ENCODE results near the gene GASK1A.

DNA sequence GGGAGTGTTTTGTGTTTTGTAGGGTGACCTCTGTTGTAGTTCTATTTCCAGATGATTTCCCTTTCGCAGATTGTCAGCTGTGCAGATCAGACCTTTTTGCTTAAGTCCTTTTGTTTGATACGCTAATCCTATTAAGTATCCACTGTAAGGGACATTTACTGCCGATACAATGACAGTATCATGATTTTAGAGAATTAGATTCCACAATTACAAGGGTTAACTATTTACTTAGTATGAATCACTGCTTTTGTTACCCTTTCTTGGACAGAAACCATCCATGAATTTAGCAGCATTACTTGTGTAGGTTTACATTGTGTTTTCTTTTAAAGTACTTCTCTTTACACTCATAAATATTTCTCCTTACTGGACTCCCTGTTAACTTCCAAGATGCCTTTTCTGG, 41.8 kb upstream of the GASK1A start:
- TF ChIP-seq, protein P1, sequence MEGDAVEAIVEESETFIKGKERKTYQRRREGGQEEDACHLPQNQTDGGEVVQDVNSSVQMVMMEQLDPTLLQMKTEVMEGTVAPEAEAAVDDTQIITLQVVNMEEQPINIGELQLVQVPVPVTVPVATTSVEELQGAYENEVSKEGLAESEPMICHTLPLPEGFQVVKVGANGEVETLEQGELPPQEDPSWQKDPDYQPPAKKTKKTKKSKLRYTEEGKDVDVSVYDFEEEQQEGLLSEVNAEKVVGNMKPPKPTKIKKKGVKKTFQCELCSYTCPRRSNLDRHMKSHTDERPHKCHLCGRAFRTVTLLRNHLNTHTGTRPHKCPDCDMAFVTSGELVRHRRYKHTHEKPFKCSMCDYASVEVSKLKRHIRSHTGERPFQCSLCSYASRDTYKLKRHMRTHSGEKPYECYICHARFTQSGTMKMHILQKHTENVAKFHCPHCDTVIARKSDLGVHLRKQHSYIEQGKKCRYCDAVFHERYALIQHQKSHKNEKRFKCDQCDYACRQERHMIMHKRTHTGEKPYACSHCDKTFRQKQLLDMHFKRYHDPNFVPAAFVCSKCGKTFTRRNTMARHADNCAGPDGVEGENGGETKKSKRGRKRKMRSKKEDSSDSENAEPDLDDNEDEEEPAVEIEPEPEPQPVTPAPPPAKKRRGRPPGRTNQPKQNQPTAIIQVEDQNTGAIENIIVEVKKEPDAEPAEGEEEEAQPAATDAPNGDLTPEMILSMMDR (IDR thresholded peaks at IDR 0.05): no peak
- no peak for TF ChIP-seq POLR2A (IDR thresholded peaks at IDR 0.05)

Data from body of pancreas (tissue), 4 donors.